HG03565 (cell line): ENCODE data around the gene WIPF2.

ENCODE experiments used
- ATAC-seq: cut with Tn5 transposase; IDR thresholded peaks from one replicate; pipeline ENCODE4 v1.9.1; 2021; ENCODE audit warnings: mild to moderate bottlenecking, moderate library complexity; ENCODE audit not compliant: unreplicated experiment

WIPF2 gene

DNA sequence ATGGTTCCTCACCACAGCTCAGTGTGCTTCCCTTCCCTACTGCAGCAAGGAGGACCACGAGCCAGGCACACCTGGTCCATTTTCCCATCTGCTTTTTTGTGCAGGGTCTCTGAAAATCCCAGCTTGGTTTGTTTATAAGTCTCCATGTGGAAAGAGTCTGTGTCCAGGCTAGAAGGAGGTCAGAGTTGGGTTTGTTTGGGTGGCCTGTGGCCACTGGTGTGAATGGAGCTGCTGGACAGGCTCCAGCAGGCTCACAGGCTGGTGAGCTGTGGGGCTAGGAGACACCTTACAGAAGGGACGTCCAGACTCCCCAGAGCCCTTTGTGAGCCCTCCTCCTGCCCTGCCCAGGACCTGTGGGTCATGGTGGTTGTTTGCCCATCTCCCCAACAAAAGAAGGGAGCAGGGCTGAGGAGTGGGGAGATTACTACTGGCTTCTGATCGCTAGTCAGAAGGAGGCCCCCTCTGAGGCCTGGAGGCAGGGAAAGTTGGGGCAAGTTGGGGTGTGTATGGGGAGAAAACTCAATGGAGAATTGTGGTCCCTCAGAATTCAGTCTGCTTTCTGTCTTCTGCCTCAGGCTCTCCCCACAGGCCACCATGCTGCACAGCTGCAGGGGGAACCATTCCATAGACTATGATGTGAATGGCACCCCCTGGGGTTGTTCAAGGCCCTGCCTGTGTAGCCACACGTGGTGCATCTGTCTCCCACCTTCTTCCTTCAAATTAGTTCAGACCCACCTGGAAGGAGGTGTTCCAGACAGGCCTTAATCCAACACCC lies 94.0 kb downstream of the WIPF2 start:
- no peak for ATAC-seq

DNA sequence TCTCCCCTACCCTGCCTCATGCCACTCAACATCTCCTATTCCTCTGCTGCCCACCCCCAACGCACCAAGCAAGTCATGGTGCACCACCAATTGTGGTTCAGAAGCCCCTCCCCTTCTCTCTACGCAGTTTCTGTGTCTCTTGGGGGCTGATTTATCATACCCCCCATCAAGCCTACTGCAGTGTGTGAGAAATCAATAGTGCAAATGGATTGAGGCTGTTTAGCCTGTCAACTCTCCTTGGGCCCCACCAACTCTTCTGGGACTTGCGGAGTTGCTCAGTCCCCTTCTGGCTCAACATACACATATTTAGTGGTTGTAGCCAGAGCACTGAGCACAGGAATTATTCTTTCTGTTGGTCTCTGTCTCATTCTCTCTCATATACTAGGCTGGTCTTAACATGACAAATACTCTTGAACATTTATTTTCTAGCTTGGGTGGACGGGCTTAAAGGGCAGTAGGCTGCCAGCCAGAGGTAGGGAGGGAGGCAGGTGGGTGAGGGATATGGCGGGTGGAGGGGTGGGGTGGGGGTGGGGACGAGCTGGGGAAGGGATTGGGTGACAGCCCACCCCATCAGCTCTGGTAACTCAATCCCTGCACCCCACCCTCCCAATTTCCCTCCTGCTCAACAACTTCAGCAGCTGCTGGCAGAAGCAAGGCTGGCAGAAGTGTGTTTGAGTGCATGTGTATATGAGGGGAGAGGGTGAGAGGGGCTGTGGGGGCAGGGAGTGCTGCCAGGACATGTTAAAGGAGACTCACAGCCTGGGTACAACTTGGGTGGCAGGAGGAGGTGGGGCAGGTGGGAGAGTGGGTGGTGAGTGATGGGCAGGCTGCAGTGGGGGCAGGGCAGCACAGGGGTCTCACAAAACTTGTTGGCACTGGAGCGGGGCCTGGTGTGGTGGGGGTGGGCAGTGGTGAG lies 94.8 kb downstream of the WIPF2 start:
- ATAC-seq, result no peak

DNA sequence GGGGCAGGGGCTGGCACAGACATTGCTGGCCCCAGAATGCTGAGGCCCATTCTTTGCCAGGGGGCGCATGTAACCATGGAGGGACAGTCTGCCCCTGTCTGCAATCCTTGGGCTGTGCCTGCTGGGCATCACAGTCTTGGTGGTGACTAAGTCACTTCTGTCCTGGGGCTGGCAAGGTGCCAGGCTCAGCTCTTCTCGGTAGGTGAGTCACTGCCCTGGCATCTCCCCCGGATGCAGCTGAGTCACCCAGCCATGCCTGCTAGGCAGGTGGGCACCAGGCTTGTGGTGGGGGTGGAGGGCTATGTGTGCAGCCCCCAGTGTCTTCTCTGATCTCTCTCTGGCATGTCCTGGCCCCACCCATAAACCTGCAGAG lies 95.5 kb downstream of the WIPF2 start:
- ATAC-seq, result no peak

DNA sequence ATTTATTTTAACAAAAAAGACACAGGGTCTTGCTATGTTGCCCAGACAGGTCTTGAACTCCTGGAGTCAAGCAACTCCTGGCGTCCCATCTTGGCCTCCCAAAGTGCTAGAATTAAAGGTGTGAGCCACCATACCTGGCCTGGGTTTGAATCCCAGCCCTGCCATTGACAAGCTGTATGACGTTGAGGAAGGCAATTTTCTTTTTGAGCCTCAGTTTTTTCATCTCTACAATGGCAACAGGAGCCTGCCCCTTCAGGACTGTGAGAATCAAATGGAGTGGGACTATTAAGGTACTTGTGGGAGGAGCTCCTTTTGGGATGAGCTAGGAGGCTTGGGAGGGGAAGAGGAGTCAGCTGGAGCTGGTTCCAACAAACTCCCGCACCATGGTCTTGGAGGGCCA lies 96.1 kb downstream of the WIPF2 start:
- no peak for ATAC-seq

DNA sequence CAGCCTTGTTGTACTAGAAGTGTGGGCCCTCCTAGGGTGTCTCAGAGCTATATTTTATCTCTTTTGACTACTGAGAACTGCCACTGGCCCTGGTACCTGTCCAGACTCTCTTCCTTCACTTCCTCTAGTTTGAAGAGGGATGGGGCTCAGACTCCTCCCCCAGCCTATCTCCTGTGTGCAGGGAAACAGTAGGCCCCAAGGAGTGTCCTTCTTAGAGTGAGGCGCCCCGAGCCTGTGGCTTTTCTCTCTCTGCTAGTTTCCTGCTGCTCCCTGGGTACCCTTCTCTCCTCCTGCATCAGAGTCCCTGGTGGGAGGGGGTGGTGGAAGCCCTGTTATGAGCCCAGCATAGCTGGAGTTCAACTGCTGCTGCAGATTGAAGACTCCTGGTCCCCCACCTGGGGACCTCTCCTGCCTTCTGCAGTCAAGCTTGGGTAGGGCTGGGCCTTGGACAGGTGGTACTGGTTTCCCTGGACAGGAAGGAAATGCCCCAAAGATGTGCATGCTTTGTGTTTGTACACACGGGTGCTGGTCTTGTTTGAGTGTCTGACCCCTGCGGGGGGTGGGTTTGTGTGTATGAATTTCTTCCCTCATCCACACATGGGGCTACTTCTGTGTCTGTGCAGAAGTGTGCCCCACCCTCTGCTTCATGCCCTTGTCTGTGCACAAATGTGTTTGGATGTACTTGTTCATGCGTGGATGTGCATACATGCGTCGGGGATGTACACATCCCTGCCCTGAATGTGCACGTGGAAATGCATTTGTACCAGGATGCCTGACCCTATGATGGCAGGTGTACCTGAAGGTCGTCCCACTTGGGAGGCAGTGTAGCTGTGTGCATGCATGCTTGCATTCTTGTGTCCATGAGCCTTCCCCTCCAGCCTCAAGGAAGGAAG lies 96.8 kb downstream of the WIPF2 start:
- ATAC-seq, result no peak

DNA sequence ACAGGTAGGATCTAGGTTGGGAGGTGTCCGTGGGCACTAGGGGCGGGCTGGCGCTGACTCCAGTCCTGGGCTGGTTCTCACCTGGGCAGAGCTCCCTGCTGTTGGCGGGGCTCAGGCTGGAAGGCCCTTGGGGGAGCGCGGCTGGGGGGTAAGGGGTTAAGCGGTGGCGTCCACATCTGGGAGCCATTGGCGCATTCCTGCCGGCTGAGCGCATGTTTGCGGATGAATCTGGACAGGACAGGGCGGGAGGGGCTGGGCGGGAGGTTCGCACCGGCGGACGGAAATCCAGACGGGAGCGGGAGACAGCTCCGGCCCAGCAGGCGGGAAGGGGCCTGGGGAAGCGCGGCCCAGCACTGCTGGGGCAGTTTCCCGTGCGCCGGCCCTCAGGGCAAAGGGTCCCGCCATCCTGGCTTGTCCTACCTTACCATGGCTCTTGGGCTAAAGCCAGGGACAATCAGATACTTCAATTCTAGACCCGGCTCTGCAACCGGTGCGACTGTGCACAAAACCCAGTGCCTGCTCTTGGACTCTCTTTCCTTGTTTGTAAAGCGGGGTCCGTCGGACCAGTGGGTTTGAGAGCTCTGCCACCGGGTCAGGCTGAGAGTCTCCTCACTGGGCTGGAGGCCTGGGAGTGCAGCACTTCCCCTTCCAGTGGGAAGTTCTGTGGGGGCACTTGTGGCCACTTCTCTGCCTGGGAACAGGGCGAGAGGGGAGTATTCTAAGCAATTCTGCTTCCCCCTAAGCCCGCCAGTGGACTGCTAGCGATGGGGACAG lies 97.7 kb downstream of the WIPF2 start:
- ATAC-seq, result no peak

DNA sequence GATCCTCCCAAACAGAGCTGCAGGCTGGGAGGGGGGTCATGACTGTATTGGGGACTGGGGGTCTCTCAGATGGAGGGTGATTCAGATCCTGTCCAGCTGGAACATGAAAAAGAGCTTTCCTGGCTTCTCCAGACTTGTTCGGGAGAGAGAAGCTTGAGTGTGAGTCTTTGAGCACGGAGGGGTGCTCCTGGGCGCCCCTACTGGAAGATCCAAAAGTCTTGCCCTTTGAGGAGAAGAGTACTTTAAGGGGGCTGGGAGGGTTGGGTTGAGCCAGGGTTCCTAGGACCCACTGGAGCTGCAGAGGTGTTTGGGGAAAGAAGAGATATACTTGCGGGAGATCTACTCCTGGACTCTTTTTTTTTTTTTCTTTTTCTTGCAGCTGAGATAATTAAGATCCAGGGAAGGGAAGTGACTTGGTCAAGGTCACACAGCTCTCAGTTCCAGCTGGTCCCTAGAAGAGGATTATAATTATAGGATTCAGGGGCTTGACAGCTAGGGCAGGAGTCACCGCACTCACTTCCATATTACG lies 98.3 kb downstream of the WIPF2 start:
- ATAC-seq, result no peak

DNA sequence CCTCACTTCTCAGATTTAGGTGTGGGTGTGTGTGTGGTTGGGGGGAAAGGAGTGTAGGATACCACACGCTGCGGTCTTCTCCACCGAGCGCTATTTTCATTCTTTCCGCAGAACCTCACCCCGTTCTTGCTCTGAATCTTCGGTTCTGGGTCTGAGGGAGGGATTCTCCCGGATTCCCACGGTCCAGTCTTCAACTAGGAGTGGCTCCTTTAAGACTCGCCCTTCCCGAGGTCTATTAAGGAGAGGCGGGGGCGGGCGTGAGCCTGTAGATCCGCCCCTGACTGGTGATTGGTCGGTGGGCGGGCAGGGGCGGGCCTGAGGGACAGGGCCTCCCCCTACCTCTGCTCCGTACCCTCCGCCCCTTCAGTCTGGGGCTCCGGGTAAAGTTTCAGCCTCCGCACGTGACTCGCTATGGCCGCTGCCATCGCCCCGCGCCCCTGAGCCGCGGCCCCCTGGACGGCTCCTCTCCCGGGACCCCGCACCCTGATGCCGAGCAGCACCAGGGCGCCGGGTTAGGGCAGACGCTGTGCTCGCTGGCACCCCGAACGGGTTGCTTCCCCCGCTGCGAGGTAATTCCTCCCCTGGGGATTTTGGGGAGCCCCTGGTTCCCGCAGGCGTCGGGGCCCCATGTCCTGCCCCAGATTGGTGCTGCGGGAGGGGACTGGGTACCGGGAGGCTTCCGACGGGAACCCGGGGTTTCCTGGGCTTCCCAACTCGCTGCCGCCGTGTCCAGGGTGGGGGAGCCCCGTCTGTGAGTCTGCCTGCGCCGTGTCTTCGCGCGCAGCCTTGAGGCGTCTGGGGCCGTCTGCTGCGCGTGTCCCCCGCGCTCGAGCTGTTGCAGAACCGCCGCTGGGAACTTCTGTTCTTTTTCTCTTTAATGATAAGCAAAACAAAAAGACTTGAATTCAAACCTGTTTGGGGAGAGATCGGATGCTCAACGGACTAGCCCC lies 99.1 kb downstream of the WIPF2 start:
- peak; percentile 52 for ATAC-seq

DNA sequence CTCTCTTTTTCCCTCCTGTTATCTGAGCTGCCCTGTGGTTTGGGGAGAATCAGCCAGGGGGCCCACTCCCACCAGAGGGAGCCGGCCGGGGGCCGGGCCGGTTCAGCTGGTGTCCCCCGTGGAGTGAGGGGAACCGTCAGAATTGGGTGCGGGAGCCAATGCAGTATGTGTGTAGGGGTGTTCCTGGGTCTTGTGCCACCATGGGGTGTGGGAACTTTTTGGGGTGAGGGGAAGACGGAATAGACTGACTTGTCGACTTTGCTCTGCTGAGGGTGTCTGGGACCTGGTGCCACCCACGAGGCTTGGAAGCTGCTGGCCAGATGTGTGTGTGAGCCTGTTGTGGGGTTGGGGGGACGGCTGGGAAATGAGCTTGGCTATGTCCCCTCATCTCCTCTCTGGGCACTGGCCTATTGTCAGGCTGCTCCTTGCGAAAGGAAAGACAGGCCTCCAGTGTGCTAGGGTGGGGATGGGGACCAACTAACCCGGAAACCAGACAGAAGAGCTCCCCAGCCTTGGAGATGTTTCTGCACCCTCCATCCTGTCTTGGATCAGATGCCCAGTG lies 99.8 kb downstream of the WIPF2 start:
- no peak for ATAC-seq

DNA sequence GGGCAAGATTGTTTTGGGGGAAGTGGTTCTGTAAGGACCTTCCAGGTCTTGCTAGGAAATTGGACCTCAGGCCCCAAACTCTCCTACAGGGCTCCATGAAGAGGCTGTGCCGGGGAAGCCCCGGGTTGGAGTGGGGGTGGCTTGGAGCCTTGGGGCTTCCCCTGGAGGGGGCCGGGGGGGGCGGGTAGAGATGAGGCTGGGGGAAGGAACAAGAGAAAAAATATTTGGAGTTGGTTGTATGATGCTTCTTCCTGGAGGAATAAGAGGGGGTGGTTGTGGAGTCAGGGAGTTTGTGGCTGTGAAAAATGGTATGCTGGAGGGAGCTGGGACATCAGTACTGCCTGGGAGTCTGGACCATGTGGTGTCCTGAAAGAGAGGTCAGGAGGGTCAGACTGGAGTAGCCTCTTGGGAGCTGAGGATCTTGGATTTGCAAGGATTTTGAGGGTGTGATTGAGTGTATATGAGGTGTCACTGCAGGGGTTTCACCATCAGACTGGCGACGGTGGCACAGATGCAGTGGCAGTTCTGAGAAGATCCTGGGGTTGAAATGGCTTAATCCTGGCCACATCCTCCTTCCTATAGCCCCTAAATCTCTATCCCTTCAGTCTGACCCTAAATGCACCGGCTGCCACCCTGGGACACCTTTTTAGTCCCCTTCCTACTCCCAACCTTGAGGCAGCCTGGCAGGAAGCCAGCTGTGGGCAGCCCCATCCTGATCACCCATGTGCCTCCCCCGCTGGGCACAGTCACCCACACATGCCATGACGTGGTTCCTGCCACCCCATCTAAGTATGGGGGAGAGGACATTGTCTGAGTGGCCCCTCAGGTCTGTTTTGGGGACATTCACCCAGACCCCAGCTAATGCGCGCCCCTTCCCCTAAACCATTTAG lies 100.8 kb downstream of the WIPF2 start:
- no peak for ATAC-seq

DNA sequence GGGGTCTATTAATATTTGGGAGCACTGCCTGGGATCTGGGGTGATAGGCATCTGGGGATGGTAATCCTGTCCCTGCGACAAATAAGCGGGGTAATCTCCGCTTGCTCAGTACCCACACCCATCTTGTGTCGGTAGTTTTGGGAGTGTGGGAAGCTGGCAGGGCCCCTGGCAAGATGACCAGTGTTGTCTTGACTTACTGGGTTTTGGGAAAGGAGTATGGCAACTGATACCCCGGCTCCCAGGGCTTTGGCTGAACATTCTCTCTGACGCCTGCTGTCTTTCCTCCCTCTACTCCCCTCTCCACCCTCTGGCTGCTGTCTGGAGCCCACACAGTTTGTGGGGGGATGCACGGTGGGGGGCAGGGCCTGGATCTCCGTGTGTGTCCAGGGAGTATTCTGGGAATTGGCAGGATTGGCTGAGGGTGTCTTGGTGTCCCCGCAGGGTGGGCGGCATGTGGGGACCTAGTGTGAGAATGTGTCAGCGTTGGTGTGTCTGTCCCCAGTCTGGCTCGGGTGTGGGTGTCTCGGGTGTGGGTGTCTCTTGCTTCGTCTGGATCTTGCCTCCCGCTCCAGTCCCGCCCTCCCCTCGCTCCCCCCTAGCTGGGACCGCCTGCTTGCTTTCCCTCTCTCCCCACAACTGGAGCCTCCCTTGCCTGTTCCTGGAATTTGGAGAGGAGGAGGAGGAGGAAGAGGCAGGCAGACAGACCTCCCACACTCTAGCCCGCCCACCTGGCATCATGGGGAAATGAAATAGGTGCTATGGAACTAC lies 101.8 kb downstream of the WIPF2 start:
- ATAC-seq, result no peak

DNA sequence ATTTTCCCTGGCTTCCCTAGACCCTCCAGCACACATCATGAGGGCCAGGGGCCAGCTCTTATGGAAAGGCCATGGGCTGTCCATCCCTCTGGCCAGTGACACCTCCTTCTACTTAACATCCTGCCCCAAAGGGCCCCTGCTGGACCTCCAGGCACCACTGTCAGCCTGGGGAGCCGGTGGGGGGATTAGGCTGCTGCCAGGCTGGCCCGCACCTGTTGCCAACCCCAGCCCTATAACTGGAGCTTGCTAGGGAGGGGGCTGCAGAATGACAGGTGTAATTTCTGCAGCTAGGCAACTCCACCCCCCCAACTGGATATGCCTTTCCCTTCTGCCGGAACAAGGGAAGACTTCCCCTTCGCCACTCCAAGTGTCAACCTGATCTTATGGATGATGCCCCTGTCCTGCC lies 102.4 kb downstream of the WIPF2 start:
- ATAC-seq, result no peak

DNA sequence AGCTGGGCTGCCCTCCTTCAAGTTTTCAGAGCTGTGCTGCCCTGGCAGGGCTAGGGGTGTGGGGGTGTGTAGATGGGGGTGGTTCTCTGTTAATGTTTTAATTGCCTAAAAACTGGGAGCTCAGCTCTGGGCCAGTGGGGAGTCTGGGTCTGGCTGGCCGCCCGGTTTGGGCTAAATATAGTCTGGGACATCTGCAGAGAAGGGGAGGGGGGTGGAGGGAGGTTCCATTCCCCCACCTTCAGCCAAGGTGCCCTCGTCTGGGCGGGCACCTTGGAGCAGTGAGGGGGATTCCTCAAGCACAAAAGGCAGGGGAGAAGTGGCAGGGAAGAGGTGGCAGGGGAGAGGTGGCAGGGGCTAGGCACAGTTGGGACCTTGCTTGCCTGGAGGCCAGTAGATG lies 102.9 kb downstream of the WIPF2 start:
- ATAC-seq, result no peak

DNA sequence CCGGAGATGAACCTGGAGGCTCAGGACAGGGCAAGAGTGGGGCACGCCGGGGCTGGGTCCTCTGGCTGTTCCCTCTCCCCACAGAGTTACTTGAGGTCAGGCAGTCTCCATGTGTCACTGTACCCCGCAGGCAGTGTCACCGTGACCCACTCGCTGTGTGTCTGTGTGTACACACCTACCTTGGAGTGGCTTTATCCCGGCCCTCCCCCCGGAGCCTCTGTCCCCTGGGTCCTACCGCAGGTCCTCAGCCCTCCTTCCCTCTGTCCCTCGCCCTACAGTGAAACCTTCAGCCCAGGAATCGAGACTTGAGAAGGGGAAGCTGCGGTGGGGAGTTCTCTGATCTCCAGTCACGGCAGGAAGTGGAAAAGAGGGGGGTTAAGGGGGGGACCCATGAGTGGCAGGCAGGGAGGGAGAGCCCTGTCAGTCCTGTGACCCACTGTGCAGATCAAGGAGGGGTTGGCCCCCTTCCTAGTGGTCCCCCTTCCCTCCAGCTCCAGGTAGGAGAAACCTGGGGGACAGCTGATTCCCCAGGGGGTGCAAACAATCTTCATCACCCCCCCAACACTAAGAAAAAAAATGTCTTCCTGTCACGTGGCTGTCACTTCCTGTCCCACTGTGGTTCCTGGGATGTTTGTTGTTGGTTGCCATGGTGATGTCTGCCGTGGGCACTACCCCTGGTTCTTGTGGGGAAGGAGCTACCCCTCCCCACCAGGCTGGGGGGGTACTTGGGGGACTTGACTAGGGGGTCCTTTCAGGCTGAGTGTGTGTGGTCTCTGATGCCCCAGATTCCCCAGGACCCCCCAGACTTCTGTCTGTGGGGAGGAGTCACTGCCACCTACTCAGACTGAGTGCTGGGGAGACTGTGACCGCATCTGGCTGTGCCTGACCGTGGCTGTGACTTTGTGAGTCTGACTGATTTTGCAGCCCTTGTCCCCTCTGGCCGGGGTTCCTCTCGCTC lies 103.5 kb downstream of the WIPF2 start:
- ATAC-seq, result no peak

DNA sequence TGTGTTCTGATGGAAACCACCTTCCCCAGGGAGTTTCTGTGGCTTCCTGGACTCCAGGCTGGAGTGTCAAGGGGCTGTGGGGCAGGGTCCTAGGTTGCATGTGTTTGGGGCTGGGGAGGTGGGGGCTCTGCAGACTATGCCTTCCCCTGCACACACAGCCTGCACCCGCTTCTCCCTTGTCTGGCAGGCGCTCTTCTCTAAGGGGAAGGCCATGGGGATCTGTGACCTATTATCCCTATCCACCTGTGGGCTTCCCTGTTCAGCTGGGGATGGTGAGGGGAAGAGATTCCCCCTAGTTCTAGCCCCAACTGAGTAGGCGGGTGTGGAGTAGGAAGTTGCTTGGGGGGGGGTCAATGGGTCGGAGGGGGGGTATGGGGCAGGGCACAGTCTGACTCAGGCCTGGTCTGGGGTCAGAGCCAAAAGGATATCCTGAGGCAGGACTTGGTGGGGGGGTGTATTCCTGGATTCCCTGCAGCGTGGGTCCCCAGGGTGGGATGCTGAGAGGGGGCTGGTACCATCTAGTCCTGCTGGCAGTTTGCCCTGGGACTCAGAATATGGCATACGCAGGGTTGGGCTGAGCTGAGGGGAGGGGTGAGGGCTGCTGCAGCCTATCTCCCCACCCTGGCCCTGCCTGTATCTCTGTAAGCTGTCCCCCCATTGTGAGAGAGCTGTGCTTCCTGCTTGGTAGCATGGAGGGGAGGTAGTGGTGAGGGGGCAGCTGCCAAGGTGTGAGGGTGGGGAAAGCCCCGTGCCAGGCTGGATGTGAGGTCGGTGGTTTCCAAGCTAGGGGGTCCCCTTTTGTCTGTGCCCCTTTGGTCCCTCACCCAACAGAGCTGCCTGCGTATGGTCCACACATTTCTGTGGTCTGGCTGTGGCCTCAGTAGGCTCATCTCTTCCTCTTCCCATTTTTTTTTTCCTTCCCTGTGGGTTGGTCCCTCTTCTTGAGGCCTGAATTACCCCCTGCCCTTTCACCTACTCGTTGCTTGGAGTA lies 104.6 kb downstream of the WIPF2 start:
- no peak for ATAC-seq
